H9 (cell line): ENCODE measurements around the gene STAT2. TPM values are rescaled to one million over a fixed set of nuclear protein-coding genes. Genes with fewer than 3 reads are reported as not detected.

ENCODE experiments used
- DNase-seq: peaks from one replicate; pipeline ENCODE4 v3.0.0-alpha.2; 2017
- H2AFZ ChIP-seq: one replicate; pipeline ENCODE4 v1.6.1; 2013; ENCODE audit warnings: mild to moderate bottlenecking, low read length, control low read depth, moderate library complexity
- H2AK5ac ChIP-seq: 2 replicates; pipeline ENCODE4 v1.6.1; 2013; ENCODE audit warnings: low read length, control low read depth, mixed read lengths; ENCODE audit not compliant: insufficient read length
- H2BK120ac ChIP-seq: one replicate; pipeline ENCODE4 v1.6.1; 2013; ENCODE audit warnings: low read depth, mild to moderate bottlenecking, low read length, control low read depth, inconsistent platforms; ENCODE audit not compliant: poor library complexity, severe bottlenecking
- H2BK12ac ChIP-seq: 2 replicates; pipeline ENCODE4 v1.6.1; 2013; ENCODE audit warnings: low read length, control low read depth, mixed read lengths, low read depth; ENCODE audit not compliant: insufficient read length
- H2BK15ac ChIP-seq: 2 replicates; pipeline ENCODE4 v1.6.1; 2013; ENCODE audit warnings: low read depth, low read length, control low read depth
- H2BK20ac ChIP-seq: one replicate; pipeline ENCODE4 v1.6.1; 2013; ENCODE audit warnings: low read depth, mild to moderate bottlenecking, low read length, control low read depth, inconsistent platforms; ENCODE audit not compliant: poor library complexity, severe bottlenecking
- H2BK5ac ChIP-seq: 2 replicates; pipeline ENCODE4 v1.6.1; 2013; ENCODE audit warnings: low read length, control low read depth, mixed read lengths; ENCODE audit not compliant: insufficient read length
- H3K14ac ChIP-seq: 2 replicates; pipeline ENCODE4 v1.6.1; 2013; ENCODE audit warnings: low read length, control low read depth; ENCODE audit not compliant: insufficient read depth
- H3K18ac ChIP-seq: 2 replicates; pipeline ENCODE4 v1.6.1; 2013; ENCODE audit warnings: low read depth, mild to moderate bottlenecking, mixed read lengths, low read length, control low read depth; ENCODE audit not compliant: insufficient read length
- H3K23ac ChIP-seq: 2 replicates; pipeline ENCODE4 v1.6.1; 2013; ENCODE audit warnings: low read length, control low read depth, mixed read lengths, low read depth; ENCODE audit not compliant: insufficient read length
- H3K23me2 ChIP-seq: 2 replicates; pipeline ENCODE4 v1.6.1; 2013; ENCODE audit warnings: low read depth, mild to moderate bottlenecking, mixed read lengths, low read length, control low read depth; ENCODE audit not compliant: insufficient read length, poor library complexity, severe bottlenecking
- H3K27ac ChIP-seq: 2 replicates; pipeline ENCODE4 v1.5.1; 2013; ENCODE audit warnings: low read length, control low read depth, mixed read lengths, low read depth; ENCODE audit not compliant: insufficient read length
- H3K27me3 ChIP-seq: 2 replicates; pipeline ENCODE4 v1.6.1; 2013; ENCODE audit warnings: low read length, control low read depth, inconsistent platforms; ENCODE audit not compliant: insufficient read depth
- H3K4ac ChIP-seq: 2 replicates; pipeline ENCODE4 v1.6.1; 2013; ENCODE audit warnings: low read depth, mild to moderate bottlenecking, control low read depth, inconsistent platforms, low read length, moderate library complexity
- H3K4me1 ChIP-seq: 2 replicates; pipeline ENCODE4 v1.6.1; 2013; ENCODE audit warnings: low read length, control low read depth, inconsistent platforms; ENCODE audit not compliant: insufficient read depth
- H3K4me2 ChIP-seq: 2 replicates; pipeline ENCODE4 v1.6.1; 2013; ENCODE audit warnings: low read length, control low read depth, mixed read lengths; ENCODE audit not compliant: insufficient read length, insufficient read depth
- H3K56ac ChIP-seq: 2 replicates; pipeline ENCODE4 v1.6.1; 2013; ENCODE audit warnings: low read depth, mild to moderate bottlenecking, mixed read lengths, low read length, control low read depth; ENCODE audit not compliant: insufficient read length
- H3K79me1 ChIP-seq: 2 replicates; pipeline ENCODE4 v1.6.1; 2013; ENCODE audit warnings: low read depth, mild to moderate bottlenecking, moderate library complexity, low read length, control low read depth, inconsistent platforms; ENCODE audit not compliant: insufficient read depth, poor library complexity, severe bottlenecking
- H3K79me2 ChIP-seq: 2 replicates; pipeline ENCODE4 v1.6.1; 2013; ENCODE audit warnings: low read length, control low read depth, inconsistent platforms; ENCODE audit not compliant: insufficient read depth
- H3K9ac ChIP-seq: 2 replicates; pipeline ENCODE4 v1.6.1; 2013; ENCODE audit warnings: low read length, control low read depth, mixed read lengths; ENCODE audit not compliant: insufficient read length; ENCODE audit errors: extremely low read depth
- H3K9me3 ChIP-seq: one replicate; pipeline ENCODE4 v1.6.1; 2013; ENCODE audit warnings: low read depth, low read length, inconsistent platforms; ENCODE audit not compliant: control insufficient read depth
- H3T11ph ChIP-seq: one replicate; pipeline ENCODE4 v1.6.1; 2013; ENCODE audit warnings: mild to moderate bottlenecking, low read length, control low read depth, inconsistent platforms
- H4K20me1 ChIP-seq: one replicate; pipeline ENCODE4 v1.6.1; 2013; ENCODE audit not compliant: control insufficient read depth, insufficient read length, insufficient read depth
- H4K5ac ChIP-seq: 2 replicates; pipeline ENCODE4 v1.6.1; 2013; ENCODE audit warnings: low read depth, mild to moderate bottlenecking, mixed read lengths, low read length, control low read depth; ENCODE audit not compliant: insufficient read length
- H4K8ac ChIP-seq: replicated peaks from 2 replicates; pipeline ENCODE4 v1.6.1; 2013; ENCODE audit warnings: low read length, control low read depth, mixed read lengths, low read depth; ENCODE audit not compliant: insufficient read length
- H4K91ac ChIP-seq: 2 replicates; pipeline ENCODE4 v1.6.1; 2013; ENCODE audit warnings: low read depth, mild to moderate bottlenecking, moderate library complexity, mixed read lengths, low read length, control low read depth; ENCODE audit not compliant: insufficient read length
- H3K27ac Mint-ChIP-seq, 3 experiments: 2 replicates in 2 of 3; 3 replicates in 1 of 3; pipeline ENCODE4 v1.8.0; 2020 to 2021; ENCODE audit warnings: mixed read lengths in 3 of 3, mild to moderate bottlenecking in 1 of 3, moderate library complexity in 1 of 3
- H3K27me3 Mint-ChIP-seq: 2 replicates; pipeline ENCODE4 v1.8.0; 2021; ENCODE audit warnings: low read depth, mild to moderate bottlenecking, moderate library complexity, mixed read lengths
- H3K36me3 Mint-ChIP-seq, 3 experiments: 2 replicates in 2 of 3; 3 replicates in 1 of 3; pipeline ENCODE4 v1.8.0; 2020 to 2021; ENCODE audit warnings: low read depth in 3 of 3, mixed read lengths in 3 of 3; ENCODE audit not compliant: insufficient read depth in 1 of 3
- H3K4me1 Mint-ChIP-seq, 2 experiments: 2 replicates each; pipeline ENCODE4 v1.8.0; 2020; ENCODE audit warnings: mixed read lengths in 2 of 2
- H3K4me3 Mint-ChIP-seq, 2 experiments: 2 replicates in 1 of 2; 3 replicates in 1 of 2; pipeline ENCODE4 v1.8.0; 2020 to 2021; ENCODE audit warnings: mild to moderate bottlenecking in 2 of 2, mixed read lengths in 2 of 2, moderate library complexity in 1 of 2
- H3K9me3 Mint-ChIP-seq, 2 experiments: 2 replicates in 1 of 2; 3 replicates in 1 of 2; pipeline ENCODE4 v1.8.0; 2020; ENCODE audit warnings: mild to moderate bottlenecking in 2 of 2, mixed read lengths in 2 of 2, moderate library complexity in 1 of 2
- CTCF ChIP-seq: fragments of 200-600 bp; sonication (generic); conservative IDR thresholded peaks from 3 replicates; pipeline ENCODE4 v1.8.0; 2021; ENCODE audit warnings: antibody characterized with exemption, mild to moderate bottlenecking
- WGBS: extraction: QIAGEN DNeasy Blood & Tissue Kit; methylation state at CpG from one replicate; pipeline ENCODE4 v1.1.7; 2013; ENCODE audit warnings: missing lambda C conversion rate, low lambda C conversion rate, mixed read lengths; ENCODE audit not compliant: insufficient read length; ENCODE audit errors: extremely low coverage; 5-methylcytosine and 5-hydroxymethylcytosine counted together
- total RNA-seq: library from RNA; stranded (reverse); gene quantifications from 2 replicates; pipeline ENCODE4 v1.2.1, GENCODE V29; 2021

The STAT2 gene
- total RNA-seq, 1 experiment from 2014 or later, result 47.8 TPM

- TF ChIP-seq CTCF, result no peak
- no peaks in the 10 kb centered on the region for H3K4me1 ChIP-seq
- no peak overlapping the region for H3K9ac ChIP-seq
- no peak overlapping the region for H2BK15ac ChIP-seq
- Mint-ChIP-seq H3K4me1 (peaks cover 3 to 4% of the 10 kb centered on the region in 2 experiments; a peak in 3 of 4 replicates), H3K9me3 (no peaks in the 10 kb centered on the region), H3K27ac (peak overlapping the region in 1 of 3 experiments; percentile 16; a peak in 2 of 7 replicates), H3K36me3 (peaks cover 14 to 58% (median 24%) of the 10 kb centered on the region in 3 experiments), H3K4me3 (no peak overlapping the region), H3K27me3 (no peaks in the 10 kb centered on the region)
- H4K8ac ChIP-seq, result no peak overlapping the region
- H3K14ac ChIP-seq, result no peak overlapping the region
- H3T11ph ChIP-seq, result no peak overlapping the region
- H3K18ac ChIP-seq, result no peak overlapping the region
- no peak overlapping the region for H2BK20ac ChIP-seq
- no peak for DNase-seq
- H3K4ac ChIP-seq, result no peak overlapping the region
- H2BK120ac ChIP-seq, result no peak overlapping the region
- H3K27ac ChIP-seq, result no peak overlapping the region
- H4K91ac ChIP-seq, result no peak overlapping the region
- no peak overlapping the region for H3K56ac ChIP-seq
- WGBS, result no CpG with 5 or more reads among the region's 5 CpGs
- no peaks in the 10 kb centered on the region for H3K23me2 ChIP-seq
- no peak overlapping the region for H3K23ac ChIP-seq
- no peaks in the 10 kb centered on the region for H3K27me3 ChIP-seq
- H4K5ac ChIP-seq, result no peak overlapping the region
- no peak overlapping the region for H2AK5ac ChIP-seq
- no peak overlapping the region for H2BK12ac ChIP-seq
- H4K20me1 ChIP-seq, result no peaks in the 10 kb centered on the region
- peaks cover 11% of the 10 kb centered on the region; the same call in 1 of the 2 replicates for H3K79me2 ChIP-seq
- no peak overlapping the region for H2AFZ ChIP-seq
- H3K79me1 ChIP-seq, result peaks cover 11% of the 10 kb centered on the region
- H2BK5ac ChIP-seq, result no peak overlapping the region
- H3K9me3 ChIP-seq, result no peaks in the 10 kb centered on the region
- no peak overlapping the region for H3K4me2 ChIP-seq
Observed at GRCh38 chr12:56293795-56294194, 66.1 kb downstream of the STAT2 start.

Other genes with a start within 250 kb of the STAT2 start
- gene RPL41, start 243.5 kb downstream of the STAT2 start, total RNA-seq, result 4,637 and 4,685 TPM in 2 replicates
- gene ZC3H10, start 241.8 kb downstream of the STAT2 start, total RNA-seq, result 8.9 and 9.4 TPM in 2 replicates
- gene ESYT1, start 231.8 kb downstream of the STAT2 start, total RNA-seq, result 111 and 112 TPM in 2 replicates
- 165 and 168 TPM in 2 replicates for gene MYL6B, start 207.5 kb downstream of the STAT2 start, total RNA-seq
- gene MYL6, start 201.7 kb downstream of the STAT2 start, total RNA-seq, result 1,181 and 1,197 TPM in 2 replicates
- 85.0 and 86.9 TPM in 2 replicates for gene SMARCC2, start 170.6 kb downstream of the STAT2 start, total RNA-seq
- gene RNF41, start 138.2 kb downstream of the STAT2 start, total RNA-seq, result 60.8 and 64.8 TPM in 2 replicates
- gene NABP2, start 135.8 kb downstream of the STAT2 start, total RNA-seq, result 48.7 and 49.0 TPM in 2 replicates
- 0.15 TPM in 1 of 2 replicates, not detected in the other for gene SLC39A5, start 130.1 kb downstream of the STAT2 start, total RNA-seq
- 33.4 and 34.6 TPM in 2 replicates for gene ANKRD52, start 101.7 kb downstream of the STAT2 start, total RNA-seq
- gene COQ10A, start 93.2 kb downstream of the STAT2 start, total RNA-seq, result 24.8 and 26.1 TPM in 2 replicates
- 250 and 253 TPM in 2 replicates for gene CS, start 59.8 kb downstream of the STAT2 start, total RNA-seq
- gene CNPY2, start 44.1 kb downstream of the STAT2 start, total RNA-seq, result 203 and 221 TPM in 2 replicates
- gene PAN2, start 26.1 kb downstream of the STAT2 start, total RNA-seq, result 35.4 and 40.8 TPM in 2 replicates
- gene IL23A, start 21.2 kb downstream of the STAT2 start, total RNA-seq, result 1.5 and 2.0 TPM in 2 replicates
- not detected in 2 replicates for gene APOF, start 2.8 kb upstream of the STAT2 start, total RNA-seq
- gene TIMELESS, start 89.3 kb upstream of the STAT2 start, total RNA-seq, result 64.9 and 68.0 TPM in 2 replicates
- 0.17 TPM in 1 of 2 replicates, not detected in the other for gene MIP, start 94.5 kb upstream of the STAT2 start, total RNA-seq
- gene SPRYD4, start 108.5 kb upstream of the STAT2 start, total RNA-seq, result 4.2 and 4.9 TPM in 2 replicates
- gene GLS2, start 128.1 kb upstream of the STAT2 start, total RNA-seq, result 15.9 and 17.0 TPM in 2 replicates
- gene RBMS2, start 161.7 kb upstream of the STAT2 start, total RNA-seq, result 9.5 TPM in 2 replicates